G401 (cell line): ENCODE measurements around the gene KCNS1. TPM values are rescaled to one million over a fixed set of nuclear protein-coding genes. Genes with fewer than 3 reads are reported as not detected.
"Not testable (repeated sequence)": the region's sequence is repeated elsewhere in the genome, so short reads cannot be mapped to it uniquely, and the experiment has no call there.

Experiments
- DNase-seq: peaks from one replicate; pipeline ENCODE4 v3.0.0-alpha.2; 2015; ENCODE audit warnings: low spot score
- in situ Hi-C: cut with HindIII; loops from 2 replicates; pipeline ENCODE4 v1.10.0; 2016; ENCODE audit warnings: low sequenced_read_pairs, mixed read lengths
- total RNA-seq: library from RNA; depleted of rRNA; stranded (reverse); fragments of >200 nt; shearing (Covaris generic); gene quantifications from 2 replicates; pipeline ENCODE4 v1.2.3, GENCODE V29; 2014

KCNS1 gene
- total RNA-seq, 1 experiment from 2014 or later = not detected

DNA sequence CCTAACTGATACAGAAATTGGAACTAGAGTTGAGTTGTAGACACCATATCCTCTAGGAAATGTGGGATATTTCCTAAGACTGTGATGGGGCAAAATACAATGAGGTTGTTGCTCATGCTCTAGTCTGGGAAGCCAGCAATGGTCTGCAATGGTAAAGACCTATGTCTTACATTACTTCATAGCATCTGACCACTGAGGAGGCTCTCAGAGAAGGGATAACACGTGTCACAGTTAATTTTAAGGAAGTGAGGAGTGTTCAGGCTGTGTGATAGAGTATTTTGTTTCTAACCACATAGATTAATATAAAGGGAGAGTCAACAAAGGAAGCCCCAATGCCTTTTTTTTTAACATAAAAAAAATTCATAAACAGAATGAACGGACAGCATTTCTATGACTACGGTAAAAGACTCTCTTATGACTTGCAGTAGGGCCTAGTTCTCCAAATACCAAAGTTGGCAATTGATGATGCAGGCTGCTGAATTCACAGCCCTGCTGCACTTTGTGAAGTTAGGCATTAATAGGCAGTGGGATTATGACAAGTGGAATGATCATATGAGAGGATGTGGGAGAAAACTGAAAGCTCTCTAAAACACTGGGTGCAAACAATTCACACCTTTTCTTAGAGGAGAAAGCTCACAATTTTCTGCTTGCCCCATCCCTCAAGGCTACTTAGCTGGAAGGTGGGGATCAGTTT, 13.7 kb downstream of the KCNS1 start:
- in situ Hi-C loops = no loop called here
- no peak for DNase-seq

- no peak for DNase-seq
- in situ Hi-C loops = no loop called here
Observed at GRCh38 chr20:45085867-45086266, 15.1 kb downstream of the KCNS1 start.

DNA sequence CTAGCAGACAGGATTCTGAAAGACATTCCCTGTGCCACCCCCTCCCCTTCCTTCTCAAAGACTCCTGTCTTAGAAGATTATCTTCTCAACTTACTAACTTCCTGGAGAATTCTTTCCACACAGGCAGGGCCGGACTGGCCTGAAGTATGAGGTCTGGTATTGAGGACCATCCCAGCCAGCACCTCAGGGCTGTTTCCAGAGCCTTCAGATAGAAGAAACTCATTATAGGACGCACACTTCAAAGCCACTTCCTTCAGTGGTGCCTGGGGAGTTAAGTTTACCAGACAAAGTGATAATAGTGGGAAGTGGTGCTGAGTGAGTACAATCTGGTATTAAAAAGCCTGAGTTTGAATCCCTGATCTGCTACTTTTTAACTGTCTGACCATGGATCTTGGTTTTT, 15.6 kb downstream of the KCNS1 start:
- DNase-seq = no peak
- in situ Hi-C loops = no loop called here

GRCh38 chr20:45083127-45083526, 17.8 kb downstream of the KCNS1 start:
- in situ Hi-C loops = no loop called here
- no peak for DNase-seq

- in situ Hi-C loops = no loop called here
- no peak for DNase-seq
Observed at GRCh38 chr20:45082468-45082867, 18.5 kb downstream of the KCNS1 start.

GRCh38 chr20:45080867-45081624, 19.9 kb downstream of the KCNS1 start:
- in situ Hi-C loops = no loop called here
- DNase-seq = no peak

DNA sequence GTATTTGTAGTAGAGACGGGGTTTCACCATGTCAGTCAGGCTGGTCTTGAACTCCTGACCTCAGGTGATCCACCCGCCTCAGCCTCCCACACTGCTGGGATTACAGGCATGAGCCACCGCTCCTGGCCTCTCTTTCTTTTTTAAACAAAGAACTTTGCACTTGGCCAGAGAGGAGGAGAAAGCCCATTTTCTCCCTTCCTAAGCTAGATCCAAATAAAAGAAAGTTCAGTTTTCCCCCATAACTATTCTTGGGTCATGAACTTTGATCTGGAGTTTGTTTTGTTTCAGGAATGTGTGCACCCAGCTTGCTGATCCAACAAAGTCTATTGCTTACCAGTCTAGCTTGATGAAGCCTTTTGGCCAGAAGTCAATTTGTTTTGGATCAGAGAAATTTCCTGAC, 23.4 kb downstream of the KCNS1 start:
- in situ Hi-C loops = no loop called here

GRCh38 chr20:45073221-45073620, 27.7 kb downstream of the KCNS1 start:
- in situ Hi-C loops = no loop called here
- DNase-seq = no peak

More for the DNA sequence above, 23.4 kb downstream of the KCNS1 start:
- no peak for DNase-seq

GRCh38 chr20:45072066-45072465, 28.9 kb downstream of the KCNS1 start:
- no peak for DNase-seq
- in situ Hi-C loops = no loop called here

GRCh38 chr20:45070932-45071632, 29.8 kb downstream of the KCNS1 start:
- no peak for DNase-seq
- in situ Hi-C loops = no loop called here

- in situ Hi-C loops = no loop called here
- DNase-seq = no peak
Observed at GRCh38 chr20:45069261-45069660, 31.7 kb downstream of the KCNS1 start.

DNA sequence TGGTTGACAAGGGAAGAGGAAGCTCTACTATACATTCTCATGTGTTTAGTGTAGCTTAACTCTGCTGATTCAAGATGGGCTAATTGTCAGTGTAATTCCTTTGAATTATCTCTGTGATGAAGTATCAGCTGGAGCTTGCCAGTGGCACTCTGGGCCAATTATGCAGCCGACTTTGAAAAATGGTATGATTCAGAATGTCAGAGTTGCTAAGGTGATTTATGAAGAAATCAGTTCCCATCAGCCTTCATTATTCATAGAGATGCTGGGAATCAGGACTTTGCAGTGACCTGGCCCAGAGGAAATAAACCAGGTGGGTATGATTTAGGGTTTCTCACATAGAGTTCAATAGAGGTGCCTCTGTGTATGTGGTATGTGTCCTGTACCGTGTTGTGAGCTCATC, 33.4 kb downstream of the KCNS1 start:
- no peak for DNase-seq
- in situ Hi-C loops = no loop called here

DNA sequence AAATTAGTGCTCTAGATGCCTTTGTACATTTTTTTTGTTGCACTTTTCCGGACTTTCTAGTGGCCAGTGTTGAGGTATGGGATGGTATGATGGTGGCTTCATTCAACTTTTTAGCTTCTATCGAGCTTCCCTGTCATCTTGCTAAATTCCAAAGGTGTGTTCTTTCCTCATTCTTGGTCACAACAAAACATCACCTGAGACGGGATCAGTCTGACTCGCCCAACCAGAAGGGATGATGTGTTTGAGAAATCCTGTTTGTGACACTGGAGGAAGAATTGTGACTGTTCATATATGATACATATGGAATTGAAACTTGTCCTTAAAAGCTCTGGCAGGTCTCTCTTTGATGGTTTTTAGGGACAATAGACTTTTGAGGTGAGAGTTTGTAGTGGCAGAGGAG, 33.8 kb downstream of the KCNS1 start:
- no peak for DNase-seq
- in situ Hi-C loops = no loop called here

DNA sequence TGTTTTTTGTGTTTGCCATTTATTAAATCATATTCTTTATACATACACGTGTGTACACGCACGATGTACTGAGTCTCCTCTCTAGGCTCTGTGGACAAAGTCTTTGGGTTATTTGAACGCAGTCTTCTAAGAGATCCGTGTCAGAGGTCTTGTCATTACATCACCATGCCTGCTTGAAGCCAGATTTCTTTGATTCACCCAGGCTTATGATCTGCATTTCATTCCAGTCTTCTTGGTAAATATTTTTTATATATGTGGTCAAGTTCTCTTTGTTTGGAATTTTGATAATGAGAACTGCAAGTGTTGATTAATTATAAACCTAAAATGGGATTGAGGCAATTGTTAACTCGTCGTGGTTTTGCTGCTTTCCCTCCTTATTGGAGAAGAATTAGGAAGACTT, 34.6 kb downstream of the KCNS1 start:
- DNase-seq = no peak
- in situ Hi-C loops = no loop called here

DNA sequence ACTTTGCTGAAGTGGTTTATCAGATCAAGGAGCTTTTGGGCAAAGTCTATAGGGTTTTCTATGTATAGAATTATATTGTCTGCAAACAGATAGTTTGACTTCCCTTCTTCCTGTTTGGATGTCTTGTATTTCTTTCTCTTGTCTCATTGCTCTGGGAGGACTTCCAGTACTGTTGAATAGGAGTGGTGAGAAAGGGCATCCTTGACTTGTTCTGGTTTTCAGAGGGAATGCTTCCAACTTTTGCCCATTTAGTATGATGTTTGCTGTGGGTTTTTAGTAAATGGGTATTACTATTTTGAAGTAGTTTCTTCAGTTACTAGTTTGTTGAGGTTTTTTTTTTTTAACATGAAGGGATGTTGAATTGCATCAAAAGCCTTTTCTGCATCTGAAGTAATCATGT, 36.1 kb downstream of the KCNS1 start:
- in situ Hi-C loops = no loop called here
- no peak for DNase-seq

GRCh38 chr20:45063107-45063506, 37.8 kb downstream of the KCNS1 start:
- in situ Hi-C loops, DNase-seq: not testable (repeated sequence)

DNA sequence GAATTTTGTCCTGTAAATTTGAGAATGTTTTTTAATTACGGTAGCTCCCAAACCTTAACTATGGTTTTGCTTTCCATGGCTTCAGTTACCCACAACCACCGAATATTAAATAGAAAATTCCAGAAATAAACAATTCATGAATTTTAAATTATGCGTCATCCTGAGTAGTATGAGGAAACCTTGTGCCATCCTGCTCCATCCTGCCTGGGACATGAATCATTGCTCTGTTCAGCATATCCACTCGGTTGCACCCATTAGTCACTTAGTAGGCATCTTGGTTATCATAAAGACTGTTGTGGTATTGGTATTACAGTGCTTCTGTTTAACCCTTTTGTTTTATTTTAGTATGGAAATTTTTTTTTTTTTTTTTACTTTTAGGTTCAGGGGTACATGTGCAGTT, 39.7 kb downstream of the KCNS1 start:
- in situ Hi-C loops = no loop called here
- DNase-seq = no peak

GRCh38 chr20:45060294-45060693, 40.6 kb downstream of the KCNS1 start:
- DNase-seq = no peak
- in situ Hi-C loops = no loop called here

DNA sequence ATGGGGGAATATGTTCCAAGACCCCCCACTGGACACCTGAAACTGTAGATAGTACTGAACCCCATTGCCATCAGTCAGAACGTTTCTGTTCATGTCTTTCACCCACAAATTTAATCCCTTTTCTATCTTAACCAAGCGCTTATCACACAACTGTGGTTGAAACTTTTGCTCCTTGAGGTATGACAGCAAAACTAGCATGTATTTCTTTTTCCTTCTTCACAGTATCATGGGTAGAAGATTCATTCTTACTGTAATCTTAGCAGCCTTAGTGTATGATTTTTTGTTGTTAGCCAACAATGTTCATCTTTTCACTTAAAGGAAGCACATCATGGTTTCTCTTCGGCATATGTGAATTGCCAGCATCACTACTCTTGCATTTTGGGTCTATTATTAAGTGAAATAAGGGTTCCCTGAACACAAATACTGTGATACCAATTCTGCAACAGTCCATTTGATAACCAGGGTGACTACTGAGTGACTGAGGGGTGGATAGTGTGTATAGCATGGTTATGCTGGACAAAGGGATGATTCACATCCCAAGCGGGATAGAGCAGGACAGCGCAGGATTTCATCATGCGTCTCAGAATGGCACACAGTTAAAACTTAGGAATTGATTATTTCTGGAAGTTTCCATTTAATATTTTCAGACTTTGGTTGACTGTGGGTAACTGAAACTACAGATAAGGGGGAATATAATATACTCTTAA, 41.8 kb downstream of the KCNS1 start:
- in situ Hi-C loops = no loop called here
- DNase-seq = no peak
